ENCODE measurements around the gene PIK3C2B. TPM values are rescaled to one million over a fixed set of nuclear protein-coding genes. Genes with fewer than 3 reads are reported as not detected.
A peak's percentile ranks its signal among the peaks of the same experiment; 100 is the strongest.
"Not testable (repeated sequence)": the region's sequence is repeated elsewhere in the genome, so short reads cannot be mapped to it uniquely, and the experiment has no call there.

Gene PIK3C2B
- total RNA-seq, 2 donors from 2014 or later: 20.9 to 24.1 TPM

GRCh38 chr1:204487256-204487615, 7.4 kb downstream of the PIK3C2B start:
- Histone ChIP-seq H3K27ac (no peak overlapping the region), H3K4me3 (no peak overlapping the region), H3K4me1 (replicated peaks) (no peaks in the 10 kb centered on the region), H3K36me3 (no peaks in the 10 kb centered on the region), H3K9me3 (no peaks in the 10 kb centered on the region), H3K27me3 (replicated peaks; ENCODE audit: insufficient read depth) (no peaks in the 10 kb centered on the region)
- DNase-seq (ENCODE audit: low spot score): no peak
- intact Hi-C loops (cut with DNase I): no loop called here
- TF ChIP-seq POLR2AphosphoS5 (IDR thresholded peaks at IDR 0.05): no peak
- TF ChIP-seq, protein P1, sequence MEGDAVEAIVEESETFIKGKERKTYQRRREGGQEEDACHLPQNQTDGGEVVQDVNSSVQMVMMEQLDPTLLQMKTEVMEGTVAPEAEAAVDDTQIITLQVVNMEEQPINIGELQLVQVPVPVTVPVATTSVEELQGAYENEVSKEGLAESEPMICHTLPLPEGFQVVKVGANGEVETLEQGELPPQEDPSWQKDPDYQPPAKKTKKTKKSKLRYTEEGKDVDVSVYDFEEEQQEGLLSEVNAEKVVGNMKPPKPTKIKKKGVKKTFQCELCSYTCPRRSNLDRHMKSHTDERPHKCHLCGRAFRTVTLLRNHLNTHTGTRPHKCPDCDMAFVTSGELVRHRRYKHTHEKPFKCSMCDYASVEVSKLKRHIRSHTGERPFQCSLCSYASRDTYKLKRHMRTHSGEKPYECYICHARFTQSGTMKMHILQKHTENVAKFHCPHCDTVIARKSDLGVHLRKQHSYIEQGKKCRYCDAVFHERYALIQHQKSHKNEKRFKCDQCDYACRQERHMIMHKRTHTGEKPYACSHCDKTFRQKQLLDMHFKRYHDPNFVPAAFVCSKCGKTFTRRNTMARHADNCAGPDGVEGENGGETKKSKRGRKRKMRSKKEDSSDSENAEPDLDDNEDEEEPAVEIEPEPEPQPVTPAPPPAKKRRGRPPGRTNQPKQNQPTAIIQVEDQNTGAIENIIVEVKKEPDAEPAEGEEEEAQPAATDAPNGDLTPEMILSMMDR (IDR thresholded peaks at IDR 0.05): no peak
- no peak for TF ChIP-seq POLR2A (IDR thresholded peaks at IDR 0.05)
- WGBS: 78% methylated on average over 5 of the region's 5 CpGs

DNA sequence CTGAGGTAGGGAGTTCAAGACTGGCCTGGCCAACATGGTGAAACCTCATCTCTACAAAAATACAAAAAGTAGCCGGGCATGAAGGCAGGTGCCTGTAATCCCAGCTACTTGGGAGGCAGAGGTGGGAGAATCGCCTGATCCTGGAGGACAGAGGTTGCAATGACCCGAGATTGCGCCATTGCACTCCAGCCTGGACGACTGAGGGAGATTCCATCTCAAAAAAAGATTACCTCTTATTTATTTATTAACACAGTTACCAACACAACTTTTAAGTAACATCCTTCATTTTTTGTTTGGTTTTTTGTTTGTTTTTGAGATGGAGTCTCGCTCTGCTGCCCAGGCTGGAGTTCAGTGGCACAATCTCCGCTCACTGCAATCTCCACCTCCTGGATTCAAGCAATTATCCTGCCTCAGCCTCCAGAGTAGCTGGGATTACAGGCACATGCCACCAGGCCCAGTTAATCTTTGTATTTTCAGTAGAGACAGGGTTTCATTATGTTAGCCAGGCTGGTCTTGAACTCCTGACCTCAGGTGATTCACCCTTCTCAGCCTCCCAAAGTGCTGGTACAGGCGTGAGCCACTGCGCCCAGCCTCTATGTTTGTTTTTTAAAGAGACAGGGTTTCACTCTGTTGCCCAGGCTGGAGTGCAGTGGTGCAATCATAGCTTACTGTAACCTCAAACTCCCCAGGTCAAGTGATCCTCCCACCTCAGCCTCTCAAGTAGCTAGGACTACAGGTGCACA, 7.9 kb downstream of the PIK3C2B start:
- H3K4me1 ChIP-seq (replicated peaks); H3K27me3 ChIP-seq (replicated peaks; ENCODE audit: insufficient read depth); DNase-seq (ENCODE audit: low spot score); H3K36me3 ChIP-seq; intact Hi-C loops (cut with DNase I); H3K4me3 ChIP-seq; H3K27ac ChIP-seq; H3K9me3 ChIP-seq: not testable (repeated sequence)
- WGBS: 91% methylated on average over 9 of the region's 9 CpGs

GRCh38 chr1:204483791-204484190, 10.8 kb downstream of the PIK3C2B start:
- no peak for DNase-seq (ENCODE audit: low spot score)
- Histone ChIP-seq H3K36me3 (no peaks in the 10 kb centered on the region), H3K27ac (no peak overlapping the region), H3K4me1 (replicated peaks) (peaks cover 10% of the 10 kb centered on the region), H3K27me3 (replicated peaks; ENCODE audit: insufficient read depth) (no peaks in the 10 kb centered on the region), H3K4me3 (no peak overlapping the region), H3K9me3 (no peaks in the 10 kb centered on the region)
- WGBS: 80% methylated on average over 7 of the region's 7 CpGs
- intact Hi-C loops (cut with DNase I): no loop called here
- TF ChIP-seq, protein P1 (IDR thresholded peaks at IDR 0.05): no peak
- TF ChIP-seq POLR2A (IDR thresholded peaks at IDR 0.05) (no peak), POLR2AphosphoS5 (IDR thresholded peaks at IDR 0.05) (no peak)

DNA sequence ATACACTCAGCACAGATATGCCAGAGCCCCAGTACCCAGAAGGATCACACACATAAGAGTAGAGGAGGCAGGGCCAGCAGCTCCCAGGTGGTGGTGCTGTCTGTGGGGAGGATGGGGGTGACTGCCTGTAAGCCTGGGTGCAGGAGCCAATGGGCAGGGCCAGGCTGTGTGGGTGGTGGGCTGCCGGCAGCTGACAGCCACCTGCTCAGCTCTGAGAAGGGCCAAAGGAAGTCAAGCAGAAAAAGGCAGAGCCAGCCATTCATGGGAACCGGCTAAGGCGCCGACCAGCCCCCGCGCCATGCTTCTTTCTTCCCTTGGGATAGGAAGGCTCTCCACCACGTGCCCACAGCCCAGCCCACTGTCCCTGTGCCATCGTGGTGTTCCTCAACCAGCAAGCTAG, 14.1 kb downstream of the PIK3C2B start:
- Histone ChIP-seq H3K27ac (peak overlapping the region in 1 of 2 donors; percentile 50), H3K4me1 (replicated peaks) (peaks cover 10% of the 10 kb centered on the region)
- intact Hi-C loops (cut with DNase I): no loop called here

DNA sequence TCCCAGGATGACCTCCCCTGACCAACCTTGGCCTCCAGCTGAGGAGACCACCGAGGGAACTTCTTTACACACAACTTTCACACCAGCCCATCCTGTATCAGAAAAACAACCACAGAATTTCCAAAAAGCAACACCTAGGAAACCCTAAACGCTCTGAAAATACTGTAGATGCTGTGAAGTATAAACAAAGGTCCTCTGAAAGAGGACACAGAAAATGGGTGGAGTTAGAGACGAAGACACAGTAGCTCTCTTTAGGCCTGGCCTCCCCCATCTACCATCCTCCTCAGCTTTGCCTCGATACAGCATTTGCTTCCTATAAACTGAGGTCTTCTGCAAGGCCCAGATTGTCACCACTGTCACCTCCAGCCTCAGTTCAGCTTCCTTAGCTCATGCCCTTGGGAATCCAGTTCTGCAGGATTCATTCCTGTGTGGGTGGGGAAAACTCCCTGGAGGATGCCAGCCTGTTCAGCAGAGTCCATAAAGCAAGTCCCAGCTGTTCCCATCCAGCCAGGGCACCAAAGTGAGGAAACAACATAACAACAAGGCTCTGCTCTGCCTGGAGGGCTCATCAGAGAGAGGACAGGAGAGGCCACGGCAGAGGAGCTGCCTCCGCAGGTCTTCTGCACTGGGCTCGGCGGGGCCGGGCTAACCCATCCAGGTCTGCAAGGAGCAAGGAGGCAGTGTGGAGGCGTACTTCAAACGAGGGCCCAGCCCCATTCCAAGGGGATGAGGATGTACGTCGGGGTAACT, 15.0 kb downstream of the PIK3C2B start:
- Histone ChIP-seq H3K27ac (peak overlapping the region; percentile 48 to 50), H3K4me1 (replicated peaks) (peaks cover 10% of the 10 kb centered on the region), H3K4me3 (no peak overlapping the region), H3K36me3 (no peaks in the 10 kb centered on the region), H3K9me3 (no peaks in the 10 kb centered on the region), H3K27me3 (replicated peaks; ENCODE audit: insufficient read depth) (no peaks in the 10 kb centered on the region)
- DNase-seq (ENCODE audit: low spot score): peak; percentile 89
- WGBS: 51% methylated on average over 13 of the region's 13 CpGs
- intact Hi-C loops (cut with DNase I): no loop called here
- TF ChIP-seq POLR2A (IDR thresholded peaks at IDR 0.05): no peak
- TF ChIP-seq POLR2AphosphoS5 (IDR thresholded peaks at IDR 0.05): peak; percentile 95
- TF ChIP-seq, protein P1 (IDR thresholded peaks at IDR 0.05): no peak

More for the DNA sequence above, 14.1 kb downstream of the PIK3C2B start:
- no peak overlapping the region for H3K4me3 ChIP-seq
- DNase-seq (ENCODE audit: low spot score): no peak
- 69% methylated on average over 8 of the region's 8 CpGs for WGBS
- no peaks in the 10 kb centered on the region for H3K36me3 ChIP-seq
- TF ChIP-seq POLR2A (IDR thresholded peaks at IDR 0.05): no peak
- TF ChIP-seq, protein P1 (IDR thresholded peaks at IDR 0.05): no peak
- TF ChIP-seq POLR2AphosphoS5 (IDR thresholded peaks at IDR 0.05): no peak
- H3K27me3 ChIP-seq (replicated peaks; ENCODE audit: insufficient read depth): no peaks in the 10 kb centered on the region
- H3K9me3 ChIP-seq: no peaks in the 10 kb centered on the region

Measured in prostate gland (tissue), 2 donors.